Measurements from ENCODE around the gene COQ10A. TPM values are rescaled to one million over a fixed set of nuclear protein-coding genes. Genes with fewer than 3 reads are reported as not detected.
"Not testable (repeated sequence)": the region's sequence is repeated elsewhere in the genome, so short reads cannot be mapped to it uniquely, and the experiment has no call there.

COQ10A gene
- total and polyA plus RNA-seq, 2 experiments from 2014 or later, result 9.8 to 10.3 TPM

DNA sequence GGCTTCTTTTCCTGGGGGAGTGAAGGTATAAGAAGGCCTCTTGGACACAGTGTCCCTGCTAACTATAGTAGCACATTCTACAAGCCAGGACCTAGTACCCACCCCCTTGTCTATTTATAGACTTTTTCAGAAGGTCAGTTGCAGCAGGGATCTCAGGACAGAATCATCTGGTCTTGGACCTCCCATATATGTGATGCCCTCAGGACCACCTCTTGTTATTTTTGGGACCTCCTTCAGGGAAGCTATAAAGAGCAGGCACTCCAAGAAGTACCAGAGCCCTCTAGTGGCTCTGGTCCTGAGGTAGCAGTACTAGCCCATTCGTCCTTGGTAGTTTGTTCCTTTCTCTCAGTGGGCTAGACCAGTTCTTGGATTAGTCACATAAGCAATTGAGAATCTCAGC, 4.3 kb downstream of the COQ10A start:
- Histone ChIP-seq H3K9ac (no peak overlapping the region), H3K9me3 (ENCODE audit: low read depth) (no peaks in the 10 kb centered on the region), H4K20me1 (ENCODE audit: insufficient read depth) (no peaks in the 10 kb centered on the region), H3K4me2 (ENCODE audit: unreplicated experiment) (no peak overlapping the region), H3K36me3 (ENCODE audit: low read depth) (peaks cover 27% of the 10 kb centered on the region), H3F3A (ENCODE audit: insufficient read depth) (peaks cover 40% of the 10 kb centered on the region), H3K27ac (no peak overlapping the region), H2AFZ (no peak overlapping the region), H3K4me3 (no peak overlapping the region), H3K27me3 (replicated peaks; ENCODE audit: insufficient read depth) (no peaks in the 10 kb centered on the region), H3K79me2 (ENCODE audit: insufficient read depth) (no peaks in the 10 kb centered on the region), H3K9me2 (ENCODE audit: insufficient read depth) (no peaks in the 10 kb centered on the region), H3K4me1 (ENCODE audit: insufficient read depth) (no peaks in the 10 kb centered on the region)
- TF ChIP-seq EZH2 (IDR thresholded peaks at IDR 0.05; ENCODE audit: insufficient read depth, poor library complexity, severe bottlenecking), result no peak
- peak; percentile 59 for DNase-seq
- in situ Hi-C loops (cut with MboI), result no loop called here
- 13 to 19% methylated on average over 1 of the region's 1 CpG for WGBS, 2 experiments (ENCODE audit: low coverage in 1 of 2, low lambda C conversion rate in 2 of 2, missing lambda C conversion rate in 2 of 2)

DNA sequence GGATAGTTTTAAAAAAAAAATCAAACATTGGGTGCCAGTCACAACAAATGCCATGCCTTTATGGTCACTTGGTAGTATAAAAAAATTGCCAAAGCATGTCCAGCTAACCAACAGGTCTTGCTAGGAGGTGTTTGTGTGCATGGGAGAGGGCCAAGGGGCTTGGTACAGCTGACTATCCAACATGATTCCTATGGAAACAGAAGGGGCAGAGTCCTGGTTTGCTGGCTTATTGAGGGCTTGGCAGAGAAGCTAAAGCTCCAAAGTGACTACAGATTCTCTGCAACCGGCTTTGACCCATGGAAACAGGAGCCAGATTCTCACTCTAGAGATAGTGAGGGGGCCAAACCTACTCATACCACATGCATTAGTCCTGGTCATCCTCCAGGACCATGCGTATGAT, 5.7 kb downstream of the COQ10A start:
- H3K79me2 ChIP-seq (ENCODE audit: insufficient read depth); H3K9me3 ChIP-seq (ENCODE audit: low read depth); H3K27me3 ChIP-seq (replicated peaks; ENCODE audit: insufficient read depth); H3K9ac ChIP-seq; H3K27ac ChIP-seq; H3K4me2 ChIP-seq (ENCODE audit: unreplicated experiment); H3K4me3 ChIP-seq; H3K4me1 ChIP-seq (ENCODE audit: insufficient read depth); in situ Hi-C loops (cut with MboI); H4K20me1 ChIP-seq (ENCODE audit: insufficient read depth); H3K9me2 ChIP-seq (ENCODE audit: insufficient read depth); H2AFZ ChIP-seq; DNase-seq: not testable (repeated sequence)
- H3K36me3 ChIP-seq (ENCODE audit: low read depth), result peaks cover 35% of the 10 kb centered on the region
- whole genome bisulfite sequencing, 2 experiments (ENCODE audit: low coverage in 1 of 2, low lambda C conversion rate in 2 of 2, missing lambda C conversion rate in 2 of 2), result 64 to 74% methylated on average over 2 of the region's 2 CpGs
- peaks cover 40% of the 10 kb centered on the region for H3F3A ChIP-seq (ENCODE audit: insufficient read depth)

DNA sequence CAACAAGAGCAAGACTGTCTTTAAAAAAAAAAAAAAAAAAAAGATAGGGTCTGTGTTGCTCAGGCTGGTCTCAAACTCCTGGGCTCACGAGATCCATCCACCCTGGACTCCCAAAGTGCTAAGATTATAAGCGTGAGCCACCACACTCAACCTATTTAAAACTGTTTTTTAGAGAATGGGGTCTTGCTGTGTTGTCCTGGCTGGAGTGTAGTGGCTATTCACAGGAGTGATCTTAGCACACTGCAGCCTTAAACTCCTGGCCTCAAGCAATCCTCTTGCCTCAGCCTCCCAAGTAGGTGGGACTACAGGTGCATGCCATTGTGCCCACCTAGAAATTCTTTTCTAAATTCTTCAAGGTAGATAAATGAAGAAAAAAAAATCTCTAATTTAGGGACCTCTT, 7.6 kb downstream of the COQ10A start:
- Histone ChIP-seq H3K4me3 (no peak overlapping the region), H3K36me3 (ENCODE audit: low read depth) (peaks cover 53% of the 10 kb centered on the region), H3K9me2 (ENCODE audit: insufficient read depth) (no peaks in the 10 kb centered on the region), H4K20me1 (ENCODE audit: insufficient read depth) (no peaks in the 10 kb centered on the region), H3K9me3 (ENCODE audit: low read depth) (no peaks in the 10 kb centered on the region), H3F3A (ENCODE audit: insufficient read depth) (peaks cover 26% of the 10 kb centered on the region), H3K27me3 (replicated peaks; ENCODE audit: insufficient read depth) (no peaks in the 10 kb centered on the region), H3K9ac (no peak overlapping the region), H3K27ac (no peak overlapping the region), H2AFZ (no peak overlapping the region), H3K79me2 (ENCODE audit: insufficient read depth) (no peaks in the 10 kb centered on the region), H3K4me1 (ENCODE audit: insufficient read depth) (no peaks in the 10 kb centered on the region), H3K4me2 (ENCODE audit: unreplicated experiment) (no peak overlapping the region)
- DNase-seq, result no peak
- in situ Hi-C loops (cut with MboI), result no loop called here
- WGBS, 2 experiments (ENCODE audit: low coverage in 1 of 2, low lambda C conversion rate in 2 of 2, missing lambda C conversion rate in 2 of 2), result 98 to 100% methylated on average over 2 of the region's 2 CpGs
- TF ChIP-seq EZH2 (IDR thresholded peaks at IDR 0.05; ENCODE audit: insufficient read depth, poor library complexity, severe bottlenecking) (no peak), EZH2phosphoT487 (IDR thresholded peaks at IDR 0.05; ENCODE audit: insufficient read depth, low read depth) (no peak)

DNA sequence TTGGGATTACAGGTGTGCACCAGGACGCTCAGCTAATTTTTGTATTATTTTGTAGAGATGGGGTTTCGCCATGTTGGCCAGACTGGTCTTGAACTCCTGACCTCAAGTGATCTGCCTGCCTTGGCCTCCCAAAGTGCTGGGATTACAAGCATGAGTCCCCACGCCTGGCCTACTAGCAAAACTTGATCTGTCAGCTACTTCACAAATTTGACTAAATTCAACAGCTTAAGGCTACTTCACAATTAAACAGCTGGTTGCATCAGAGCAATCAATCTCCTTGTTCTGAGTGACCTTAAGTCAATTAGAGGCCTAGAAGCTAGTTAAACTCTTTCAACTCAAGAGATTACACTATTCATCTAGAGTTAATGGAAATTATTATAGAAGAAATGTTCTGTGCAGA, 12.2 kb downstream of the COQ10A start:
- Histone ChIP-seq H3K4me3 (no peak overlapping the region), H3K9me2 (ENCODE audit: insufficient read depth) (no peaks in the 10 kb centered on the region), H4K20me1 (ENCODE audit: insufficient read depth) (no peaks in the 10 kb centered on the region), H3F3A (ENCODE audit: insufficient read depth) (no peaks in the 10 kb centered on the region), H2AFZ (no peak overlapping the region), H3K4me2 (ENCODE audit: unreplicated experiment) (no peak overlapping the region), H3K4me1 (ENCODE audit: insufficient read depth) (no peaks in the 10 kb centered on the region), H3K36me3 (ENCODE audit: low read depth) (peaks cover 68% of the 10 kb centered on the region), H3K27ac (no peak overlapping the region), H3K9me3 (ENCODE audit: low read depth) (no peaks in the 10 kb centered on the region), H3K79me2 (ENCODE audit: insufficient read depth) (no peaks in the 10 kb centered on the region), H3K27me3 (replicated peaks; ENCODE audit: insufficient read depth) (no peaks in the 10 kb centered on the region), H3K9ac (no peak overlapping the region)
- DNase-seq, result no peak
- TF ChIP-seq EZH2 (IDR thresholded peaks at IDR 0.05; ENCODE audit: insufficient read depth, poor library complexity, severe bottlenecking), result no peak
- TF ChIP-seq EZH2phosphoT487 (IDR thresholded peaks at IDR 0.05; ENCODE audit: insufficient read depth, low read depth), result no peak
- in situ Hi-C loops (cut with MboI), result no loop called here
- 90 to 92% methylated on average over 3 of the region's 3 CpGs for WGBS, 2 experiments (ENCODE audit: low coverage in 1 of 2, low lambda C conversion rate in 2 of 2, missing lambda C conversion rate in 2 of 2)

GRCh38 chr12:56280849-56281248, 14.1 kb downstream of the COQ10A start:
- no peak overlapping the region for H3K27ac ChIP-seq
- H3K9ac ChIP-seq, result no peak overlapping the region
- peaks cover 67% of the 10 kb centered on the region for H3K36me3 ChIP-seq (ENCODE audit: low read depth)
- no peaks in the 10 kb centered on the region for H4K20me1 ChIP-seq (ENCODE audit: insufficient read depth)
- H3K27me3 ChIP-seq (replicated peaks; ENCODE audit: insufficient read depth), result no peaks in the 10 kb centered on the region
- no peaks in the 10 kb centered on the region for H3K9me3 ChIP-seq (ENCODE audit: low read depth)
- H3K9me2 ChIP-seq (ENCODE audit: insufficient read depth), result no peaks in the 10 kb centered on the region
- no peak overlapping the region for H3K4me3 ChIP-seq
- H3K4me2 ChIP-seq (ENCODE audit: unreplicated experiment), result no peak overlapping the region
- no peaks in the 10 kb centered on the region for H3F3A ChIP-seq (ENCODE audit: insufficient read depth)
- 0 out of 2 replicates have a peak, but pooled peaks cover 5% of the 10 kb centered on the region for H3K79me2 ChIP-seq (ENCODE audit: insufficient read depth)
- no peaks in the 10 kb centered on the region for H3K4me1 ChIP-seq (ENCODE audit: insufficient read depth)
- DNase-seq, result no peak
- H2AFZ ChIP-seq, result no peak overlapping the region
- in situ Hi-C loops (cut with MboI), result no loop called here
- TF ChIP-seq EZH2phosphoT487 (IDR thresholded peaks at IDR 0.05; ENCODE audit: insufficient read depth, low read depth) (no peak), EZH2 (IDR thresholded peaks at IDR 0.05; ENCODE audit: insufficient read depth, poor library complexity, severe bottlenecking) (no peak)
